ENCODE data around the gene MYL7.

The MYL7 gene

DNA sequence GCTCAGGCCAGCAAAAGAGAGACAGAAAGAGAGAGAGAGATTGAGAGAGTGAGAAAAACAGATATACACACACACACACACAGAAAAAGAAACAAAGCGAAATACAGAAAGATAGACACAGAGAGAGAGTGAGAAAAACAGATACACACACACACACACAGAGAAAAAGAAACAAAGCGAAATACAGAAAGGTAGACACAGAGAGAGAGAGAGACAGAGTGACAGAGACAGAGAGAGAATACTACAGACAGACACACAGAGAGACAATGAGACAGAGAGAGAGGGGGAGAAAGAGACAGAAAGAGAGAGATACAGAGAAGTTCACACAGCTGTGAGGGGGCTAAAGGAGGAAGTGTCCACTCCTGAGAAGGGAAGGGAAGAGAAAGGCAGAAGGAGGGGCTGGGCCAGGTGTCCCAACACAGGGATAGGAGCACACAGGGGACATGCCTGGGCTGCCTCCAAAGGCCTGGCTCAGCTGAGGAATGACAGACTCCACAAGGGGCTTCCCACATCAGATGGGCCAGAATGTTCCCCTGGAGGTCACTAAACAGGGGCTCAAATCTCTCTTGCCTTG lies 43.8 kb upstream of the MYL7 start:
- Histone ChIP-seq H3K4ac (ENCODE audit: low read length) (no peak overlapping the region), H2AK5ac (ENCODE audit: low read depth, low read length) (no peak overlapping the region), H3K9me3 (replicated peaks in 1 of 2; ENCODE audit: control insufficient read depth in 2 of 2, insufficient read depth in 1 of 2, low read depth in 1 of 2, low read length in 2 of 2) (peaks cover 6% of the 10 kb centered on the region in 2 donors), H3K23ac (ENCODE audit: low read depth, low read length, poor library complexity) (no peak overlapping the region), H2BK120ac (ENCODE audit: low read depth, low read length) (no peak overlapping the region), H3K36me3 (replicated peaks in 1 of 2; ENCODE audit: control insufficient read depth in 2 of 2, insufficient read depth in 2 of 2, low read length in 2 of 2) (no peaks in the 10 kb centered on the region), H2BK5ac (ENCODE audit: low read length) (no peak overlapping the region), H3K27me3 (ENCODE audit: control insufficient read depth in 3 of 3, insufficient read depth in 3 of 3, low read depth in 1 of 3, low read length in 3 of 3) (peaks cover 0 to 48% (median 0%) of the 10 kb centered on the region in 3 experiments), H4K8ac (ENCODE audit: low read depth, low read length) (no peak overlapping the region), H2BK12ac (ENCODE audit: low read length) (no peak overlapping the region), H3K4me2 (ENCODE audit: insufficient read depth, low read length, poor library complexity, severe bottlenecking) (no peak overlapping the region), H4K91ac (ENCODE audit: low read depth, low read length, poor library complexity) (no peak overlapping the region), H2AFZ (ENCODE audit: low read length) (peak overlapping the region; percentile 74), H3K27ac (replicated peaks; ENCODE audit: low read length) (no peak overlapping the region), H2BK15ac (ENCODE audit: low read length) (no peak overlapping the region), H3K18ac (ENCODE audit: low read length) (peak overlapping the region; percentile 55), H3K79me1 (ENCODE audit: low read depth, low read length) (no peaks in the 10 kb centered on the region), H3K4me1 (ENCODE audit: control insufficient read depth in 2 of 2, insufficient read depth in 1 of 2, low read depth in 1 of 2, low read length in 2 of 2) (peaks cover 3 to 13% of the 10 kb centered on the region in 2 donors), H3K9ac (ENCODE audit: low read depth, low read length, poor library complexity) (no peak overlapping the region), H3K4me3 (ENCODE audit: low read length in 2 of 2) (no peak overlapping the region), H3K14ac (ENCODE audit: low read length) (no peak overlapping the region)
- no peak for DNase-seq (ENCODE audit: low spot score)
- WGBS, 2 donors (ENCODE audit: extremely low coverage in 2 of 2, insufficient read length in 2 of 2, insufficient replicate concordance in 1 of 2): no CpG with 5 or more reads among the region's 2 CpGs

DNA sequence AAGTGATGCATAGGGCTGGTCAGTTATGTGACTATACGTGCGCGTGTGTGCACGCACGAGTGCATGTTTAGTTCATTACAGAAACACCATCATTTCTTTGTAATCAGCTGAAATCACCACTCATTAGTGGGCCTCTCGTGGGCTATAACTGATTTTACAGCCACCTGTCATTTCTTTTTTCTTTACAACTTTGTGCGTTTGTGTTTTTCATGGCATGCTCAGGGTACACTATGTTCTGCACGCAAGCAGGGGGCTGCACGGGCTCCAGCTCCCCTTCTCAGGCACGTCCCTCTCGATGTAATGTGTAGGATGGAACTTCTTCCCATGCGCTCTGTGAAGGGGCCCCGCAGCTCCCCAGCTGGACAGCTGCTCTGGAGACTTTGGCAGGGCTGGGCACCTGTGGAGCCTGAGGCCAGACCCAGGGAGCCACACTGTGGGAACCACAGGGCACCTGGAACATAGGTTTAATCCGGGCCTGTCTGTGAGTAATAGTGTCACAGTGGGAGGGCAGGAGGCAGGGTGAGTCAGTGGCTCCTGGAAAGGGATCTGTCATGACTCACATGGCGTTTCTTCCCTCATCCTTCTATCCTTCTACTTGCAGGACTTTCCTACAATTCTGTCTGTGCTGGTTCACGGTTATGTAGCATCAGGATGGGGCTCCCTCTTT lies 43.2 kb upstream of the MYL7 start:
- Histone ChIP-seq H4K8ac (ENCODE audit: low read depth, low read length) (no peak overlapping the region), H3K27me3 (ENCODE audit: control insufficient read depth in 3 of 3, insufficient read depth in 3 of 3, low read depth in 1 of 3, low read length in 3 of 3) (peaks cover 0 to 48% (median 0%) of the 10 kb centered on the region in 3 experiments), H3K14ac (ENCODE audit: low read length) (no peak overlapping the region), H3K4ac (ENCODE audit: low read length) (no peak overlapping the region), H4K91ac (ENCODE audit: low read depth, low read length, poor library complexity) (no peak overlapping the region), H3K4me2 (ENCODE audit: insufficient read depth, low read length, poor library complexity, severe bottlenecking) (no peak overlapping the region), H2BK5ac (ENCODE audit: low read length) (no peak overlapping the region), H2BK12ac (ENCODE audit: low read length) (no peak overlapping the region), H2BK15ac (ENCODE audit: low read length) (no peak overlapping the region), H3K27ac (replicated peaks; ENCODE audit: low read length) (no peak overlapping the region), H3K36me3 (replicated peaks in 1 of 2; ENCODE audit: control insufficient read depth in 2 of 2, insufficient read depth in 2 of 2, low read length in 2 of 2) (no peaks in the 10 kb centered on the region), H2BK120ac (ENCODE audit: low read depth, low read length) (no peak overlapping the region), H3K4me3 (ENCODE audit: low read length in 2 of 2) (no peak overlapping the region), H3K9me3 (replicated peaks in 1 of 2; ENCODE audit: control insufficient read depth in 2 of 2, insufficient read depth in 1 of 2, low read depth in 1 of 2, low read length in 2 of 2) (peaks cover 6% of the 10 kb centered on the region in 2 donors), H3K23ac (ENCODE audit: low read depth, low read length, poor library complexity) (no peak overlapping the region), H2AK5ac (ENCODE audit: low read depth, low read length) (no peak overlapping the region), H3K4me1 (ENCODE audit: control insufficient read depth in 2 of 2, insufficient read depth in 1 of 2, low read depth in 1 of 2, low read length in 2 of 2) (peaks cover 3 to 11% of the 10 kb centered on the region in 2 donors), H3K18ac (ENCODE audit: low read length) (peak overlapping the region; percentile 6), H3K79me1 (ENCODE audit: low read depth, low read length) (no peaks in the 10 kb centered on the region), H3K9ac (ENCODE audit: low read depth, low read length, poor library complexity) (no peak overlapping the region), H2AFZ (ENCODE audit: low read length) (peak overlapping the region; percentile 74)
- no CpG with 5 or more reads among the region's 16 CpGs for WGBS, 2 donors (ENCODE audit: extremely low coverage in 2 of 2, insufficient read length in 2 of 2, insufficient replicate concordance in 1 of 2)
- DNase-seq (ENCODE audit: low spot score): no peak

DNA sequence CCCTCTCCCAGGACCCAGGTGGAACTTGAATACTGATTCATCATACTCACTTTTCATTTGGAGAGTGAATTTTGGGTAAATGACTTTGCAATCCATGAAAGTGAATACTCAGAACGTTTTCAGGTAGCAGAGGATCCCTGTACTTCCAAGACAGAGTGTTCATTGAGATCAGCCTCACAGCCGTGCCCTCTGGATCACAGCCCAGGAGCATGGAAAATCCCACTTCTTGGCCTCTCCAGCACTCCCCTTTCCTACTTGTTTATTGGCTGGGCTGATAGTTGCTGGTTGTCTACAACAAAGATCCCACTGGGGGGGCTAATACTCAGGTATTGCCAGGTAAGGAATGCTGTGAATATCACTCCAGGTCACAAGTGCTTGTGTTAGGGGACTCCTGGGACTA lies 42.3 kb upstream of the MYL7 start:
- no peak overlapping the region for H3K14ac ChIP-seq (ENCODE audit: low read length)
- DNase-seq (ENCODE audit: low spot score): no peak
- no CpG with 5 or more reads among the region's 2 CpGs for WGBS, 2 donors (ENCODE audit: extremely low coverage in 2 of 2, insufficient read length in 2 of 2, insufficient replicate concordance in 1 of 2)
- no peak overlapping the region for H2BK12ac ChIP-seq (ENCODE audit: low read length)
- H2AFZ ChIP-seq (ENCODE audit: low read length): no peak overlapping the region
- no peak overlapping the region for H4K8ac ChIP-seq (ENCODE audit: low read depth, low read length)
- H3K36me3 ChIP-seq (replicated peaks in 1 of 2; ENCODE audit: control insufficient read depth in 2 of 2, insufficient read depth in 2 of 2, low read length in 2 of 2): no peaks in the 10 kb centered on the region
- peaks cover 3 to 7% of the 10 kb centered on the region in 2 donors for H3K4me1 ChIP-seq (ENCODE audit: control insufficient read depth in 2 of 2, insufficient read depth in 1 of 2, low read depth in 1 of 2, low read length in 2 of 2)
- no peak overlapping the region for H3K9ac ChIP-seq (ENCODE audit: low read depth, low read length, poor library complexity)
- no peaks in the 10 kb centered on the region for H3K79me1 ChIP-seq (ENCODE audit: low read depth, low read length)
- no peak overlapping the region for H4K91ac ChIP-seq (ENCODE audit: low read depth, low read length, poor library complexity)
- peaks cover 0 to 49% (median 0%) of the 10 kb centered on the region in 3 experiments for H3K27me3 ChIP-seq (ENCODE audit: control insufficient read depth in 3 of 3, insufficient read depth in 3 of 3, low read depth in 1 of 3, low read length in 3 of 3)
- no peak overlapping the region for H2AK5ac ChIP-seq (ENCODE audit: low read depth, low read length)
- no peak overlapping the region for H3K4me3 ChIP-seq (ENCODE audit: low read length in 2 of 2)
- no peak overlapping the region for H3K18ac ChIP-seq (ENCODE audit: low read length)
- no peak overlapping the region for H2BK5ac ChIP-seq (ENCODE audit: low read length)
- no peak overlapping the region for H3K4ac ChIP-seq (ENCODE audit: low read length)
- no peak overlapping the region for H3K27ac ChIP-seq (replicated peaks; ENCODE audit: low read length)
- no peak overlapping the region for H2BK15ac ChIP-seq (ENCODE audit: low read length)
- H3K4me2 ChIP-seq (ENCODE audit: insufficient read depth, low read length, poor library complexity, severe bottlenecking): no peak overlapping the region
- H3K9me3 ChIP-seq (replicated peaks in 1 of 2; ENCODE audit: control insufficient read depth in 2 of 2, insufficient read depth in 1 of 2, low read depth in 1 of 2, low read length in 2 of 2): peaks cover 6% of the 10 kb centered on the region in 2 donors
- no peak overlapping the region for H3K23ac ChIP-seq (ENCODE audit: low read depth, low read length, poor library complexity)
- H2BK120ac ChIP-seq (ENCODE audit: low read depth, low read length): no peak overlapping the region

DNA sequence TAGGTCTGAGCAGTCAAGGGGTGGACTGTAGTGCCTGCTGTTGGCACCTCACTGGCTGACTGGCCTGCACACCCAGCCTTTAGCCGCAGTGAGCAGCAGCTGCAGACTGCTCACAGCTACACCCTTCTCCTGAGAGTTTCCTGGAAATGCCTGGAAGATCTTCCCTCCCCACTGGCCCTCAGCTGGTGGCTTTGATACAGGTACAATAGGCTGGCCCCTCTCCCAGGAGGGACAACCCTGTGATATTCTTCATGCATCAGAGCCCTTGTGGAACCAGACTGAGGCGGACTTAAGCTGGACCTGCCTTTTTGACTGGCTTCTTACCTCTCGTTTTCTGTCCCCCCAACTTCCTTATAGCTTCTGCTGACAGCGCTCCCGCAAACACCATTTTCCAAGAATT lies 41.7 kb upstream of the MYL7 start:
- no peak overlapping the region for H2BK15ac ChIP-seq (ENCODE audit: low read length)
- H3K14ac ChIP-seq (ENCODE audit: low read length): no peak overlapping the region
- H3K9ac ChIP-seq (ENCODE audit: low read depth, low read length, poor library complexity): no peak overlapping the region
- H2AFZ ChIP-seq (ENCODE audit: low read length): no peak overlapping the region
- H3K4ac ChIP-seq (ENCODE audit: low read length): no peak overlapping the region
- peaks cover 6% of the 10 kb centered on the region in 2 donors for H3K9me3 ChIP-seq (replicated peaks in 1 of 2; ENCODE audit: control insufficient read depth in 2 of 2, insufficient read depth in 1 of 2, low read depth in 1 of 2, low read length in 2 of 2)
- H2BK120ac ChIP-seq (ENCODE audit: low read depth, low read length): no peak overlapping the region
- no peak overlapping the region for H4K91ac ChIP-seq (ENCODE audit: low read depth, low read length, poor library complexity)
- no peaks in the 10 kb centered on the region for H3K79me1 ChIP-seq (ENCODE audit: low read depth, low read length)
- no peak overlapping the region for H3K4me3 ChIP-seq (ENCODE audit: low read length in 2 of 2)
- no peak overlapping the region for H3K4me2 ChIP-seq (ENCODE audit: insufficient read depth, low read length, poor library complexity, severe bottlenecking)
- no peak overlapping the region for H3K27ac ChIP-seq (replicated peaks; ENCODE audit: low read length)
- H2AK5ac ChIP-seq (ENCODE audit: low read depth, low read length): no peak overlapping the region
- H4K8ac ChIP-seq (ENCODE audit: low read depth, low read length): no peak overlapping the region
- DNase-seq (ENCODE audit: low spot score): no peak
- no peak overlapping the region for H3K18ac ChIP-seq (ENCODE audit: low read length)
- H2BK5ac ChIP-seq (ENCODE audit: low read length): no peak overlapping the region
- no peak overlapping the region for H2BK12ac ChIP-seq (ENCODE audit: low read length)
- H3K23ac ChIP-seq (ENCODE audit: low read depth, low read length, poor library complexity): no peak overlapping the region
- H3K4me1 ChIP-seq (ENCODE audit: control insufficient read depth in 2 of 2, insufficient read depth in 1 of 2, low read depth in 1 of 2, low read length in 2 of 2): peaks cover 4 to 7% of the 10 kb centered on the region in 2 donors
- no peaks in the 10 kb centered on the region for H3K36me3 ChIP-seq (replicated peaks in 1 of 2; ENCODE audit: control insufficient read depth in 2 of 2, insufficient read depth in 2 of 2, low read length in 2 of 2)
- H3K27me3 ChIP-seq (ENCODE audit: control insufficient read depth in 3 of 3, insufficient read depth in 3 of 3, low read depth in 1 of 3, low read length in 3 of 3): peaks cover 0 to 44% (median 0%) of the 10 kb centered on the region in 3 experiments
- WGBS, 2 donors (ENCODE audit: extremely low coverage in 2 of 2, insufficient read length in 2 of 2, insufficient replicate concordance in 1 of 2): no CpG with 5 or more reads among the region's 5 CpGs
